A673 (cell line): ENCODE measurements around the gene NOL3. TPM values are rescaled to one million over a fixed set of nuclear protein-coding genes. Genes with fewer than 3 reads are reported as not detected.

Experiments
- BruUV-seq: library from RNA; stranded (reverse); fragments of 400-500 nt; replicated peaks from 2 replicates; lab custom pipeline; 2021; lab: Mats Ljungman, UMichigan
- CTCF ChIA-PET: fragments of 300-600 bp; sonication (Branson Sonifier 250); formaldehyde crosslinking; loops from one replicate; lab custom pipeline; 2022; ENCODE audit warnings: antibody characterized with exemption; lab: Charles Lee
- POLR2A ChIA-PET: fragments of 300-600 bp; sonication (Branson Sonifier 250); formaldehyde crosslinking; loops from one replicate; lab custom pipeline; 2022; ENCODE audit warnings: antibody characterized with exemption; ENCODE audit not compliant: low non-redundant PET; lab: Charles Lee
- DNase-seq: peaks from one replicate; pipeline ENCODE4 v3.0.0-alpha.2; 2015; ENCODE audit warnings: low spot score
- H3K27ac ChIP-seq: fragments of 200-600 bp; sonication (generic); 2 replicates; pipeline ENCODE4 v1.5.1; 2016; ENCODE audit warnings: mixed run types, low read depth, mild to moderate bottlenecking, mixed read lengths, antibody characterized with exemption, low read length; ENCODE audit not compliant: poor library complexity, severe bottlenecking
- H3K27me3 ChIP-seq: fragments of 200-600 bp; sonication (generic); replicated peaks from 2 replicates; pipeline ENCODE4 v1.6.1; 2017; ENCODE audit warnings: mixed run types, low read depth, mild to moderate bottlenecking, mixed read lengths, antibody characterized with exemption, low read length; ENCODE audit not compliant: insufficient read depth, poor library complexity
- H3K36me3 ChIP-seq: fragments of 200-600 bp; sonication (generic); 2 replicates; pipeline ENCODE4 v1.6.1; 2016; ENCODE audit warnings: mixed run types, mild to moderate bottlenecking, mixed read lengths, antibody characterized with exemption, low read length; ENCODE audit not compliant: insufficient read depth, poor library complexity, severe bottlenecking
- H3K4me1 ChIP-seq: fragments of 200-600 bp; sonication (generic); 2 replicates; pipeline ENCODE4 v1.6.1; 2017; ENCODE audit warnings: mixed run types, mild to moderate bottlenecking, mixed read lengths, antibody characterized with exemption, low read length; ENCODE audit not compliant: insufficient read depth, poor library complexity, severe bottlenecking
- H3K4me3 ChIP-seq: fragments of 200-600 bp; sonication (generic); 2 replicates; pipeline ENCODE4 v1.5.1; 2016; ENCODE audit warnings: low read depth, mixed run types, mild to moderate bottlenecking, mixed read lengths, low read length; ENCODE audit not compliant: poor library complexity, severe bottlenecking
- H3K9me3 ChIP-seq: fragments of 200-600 bp; sonication (generic); 2 replicates; pipeline ENCODE4 v1.6.1; 2016; ENCODE audit warnings: mixed run types, low read depth, mild to moderate bottlenecking, mixed read lengths, antibody characterized with exemption, low read length; ENCODE audit not compliant: poor library complexity, severe bottlenecking
- CTCF ChIP-seq: fragments of 300-800, 200-600 bp; sonication (generic); conservative IDR thresholded peaks from 2 replicates; pipeline ENCODE4 v1.5.1; 2017; ENCODE audit warnings: low read depth, mild to moderate bottlenecking, antibody characterized with exemption, low read length, moderate library complexity, mixed read lengths
- EZH2 ChIP-seq: fragments of 200-600 bp; sonication (generic); IDR thresholded peaks from 2 replicates; pipeline ENCODE4 v1.6.1; 2017; ENCODE audit warnings: borderline replicate concordance, low read depth, mild to moderate bottlenecking, mixed read lengths, antibody characterized with exemption, low read length; ENCODE audit not compliant: poor library complexity, severe bottlenecking
- intact Hi-C: fragments of 100-400 bp; cut with micrococcal nuclease; formaldehyde crosslinking; loops from one replicate; pipeline ENCODE4 v1.10.0; 2022; ENCODE audit not compliant: unreplicated experiment
- total RNA-seq: library from RNA; stranded (reverse); gene quantifications from 2 replicates; pipeline ENCODE4 v1.2.3, GENCODE V29; 2021

Gene NOL3
- total RNA-seq, 1 experiment from 2014 or later = 15.3 TPM

- Histone ChIP-seq H3K27me3 (no peaks in the 10 kb centered on the region), H3K4me3 (no peak overlapping the region), H3K4me1 (no peaks in the 10 kb centered on the region), H3K36me3 (peaks cover 30% of the 10 kb centered on the region), H3K9me3 (no peaks in the 10 kb centered on the region), H3K27ac (no peak overlapping the region)
- CTCF ChIA-PET = interaction anchor here (0.6 kb wide), 1 partner anchor 170 kb away, joined by 13 read pairs; no protein-coding TSS in a partner anchor
- POLR2A ChIA-PET = interaction anchor here (0.6 kb wide), 1 partner anchor 460 kb away, joined by 3 read pairs; no protein-coding TSS in a partner anchor
- BruUV-seq = no TSS peak
- TF ChIP-seq EZH2 = no peak
- intact Hi-C loops = no loop called here
- DNase-seq = no peak
Observed at GRCh38 chr16:67202426-67202825, 32.1 kb downstream of the NOL3 start.

GRCh38 chr16:67202956-67203493 is 32.7 kb downstream of the NOL3 start:
- intact Hi-C loops = no loop called here
- Histone ChIP-seq H3K9me3 (no peaks in the 10 kb centered on the region), H3K4me1 (no peaks in the 10 kb centered on the region), H3K4me3 (no peak overlapping the region), H3K36me3 (peaks cover 25% of the 10 kb centered on the region), H3K27me3 (no peaks in the 10 kb centered on the region), H3K27ac (no peak overlapping the region)
- no TSS peak for BruUV-seq
- CTCF ChIA-PET = no interaction called here
- TF ChIP-seq EZH2 = no peak
- DNase-seq = no peak
- POLR2A ChIA-PET = interaction anchor here (0.6 kb wide), 1 partner anchor 461 kb away, joined by 3 read pairs; no protein-coding TSS in a partner anchor

- POLR2A ChIA-PET = no interaction called here
- no peak for DNase-seq
- H3K27ac ChIP-seq = no peak overlapping the region
- CTCF ChIA-PET = no interaction called here
- H3K9me3 ChIP-seq = no peaks in the 10 kb centered on the region
- intact Hi-C loops = no loop called here
- H3K36me3 ChIP-seq = peaks cover 20% of the 10 kb centered on the region
- H3K4me3 ChIP-seq = no peak overlapping the region
- TF ChIP-seq EZH2 = no peak
- BruUV-seq = no TSS peak
- no peaks in the 10 kb centered on the region for H3K27me3 ChIP-seq
- no peaks in the 10 kb centered on the region for H3K4me1 ChIP-seq
Observed at GRCh38 chr16:67204076-67204475, 33.7 kb downstream of the NOL3 start.

- no peaks in the 10 kb centered on the region for H3K4me1 ChIP-seq
- no TSS peak for BruUV-seq
- H3K27me3 ChIP-seq = no peaks in the 10 kb centered on the region
- intact Hi-C loops = no loop called here
- ChIA-PET CTCF (no interaction called here), POLR2A (interaction anchor here (0.6 kb wide), 1 partner anchor 26 kb away, joined by 8 read pairs; no protein-coding TSS in a partner anchor)
- H3K27ac ChIP-seq = no peak overlapping the region
- H3K9me3 ChIP-seq = no peaks in the 10 kb centered on the region
- DNase-seq = no peak
- peaks cover 18% of the 10 kb centered on the region for H3K36me3 ChIP-seq
- H3K4me3 ChIP-seq = no peak overlapping the region
- TF ChIP-seq EZH2 = no peak
- TF ChIP-seq CTCF = no peak
Observed at GRCh38 chr16:67206129-67206837, 35.9 kb downstream of the NOL3 start.
